GM20000 (cell line): ENCODE measurements around the gene RNU7-1.

Experiments used
- DNase-seq: peaks from one replicate; pipeline ENCODE4 v3.0.0; 2012; ENCODE audit warnings: low spot score
- TF ChIP-seq, protein P1 (sequence below): IDR thresholded peaks from 2 replicates; pipeline ENCODE4 v1.5.1; 2012; ENCODE audit warnings: mild to moderate bottlenecking, control low read depth; ENCODE audit errors: extremely low read depth, missing control alignments

RNU7-1 gene

DNA sequence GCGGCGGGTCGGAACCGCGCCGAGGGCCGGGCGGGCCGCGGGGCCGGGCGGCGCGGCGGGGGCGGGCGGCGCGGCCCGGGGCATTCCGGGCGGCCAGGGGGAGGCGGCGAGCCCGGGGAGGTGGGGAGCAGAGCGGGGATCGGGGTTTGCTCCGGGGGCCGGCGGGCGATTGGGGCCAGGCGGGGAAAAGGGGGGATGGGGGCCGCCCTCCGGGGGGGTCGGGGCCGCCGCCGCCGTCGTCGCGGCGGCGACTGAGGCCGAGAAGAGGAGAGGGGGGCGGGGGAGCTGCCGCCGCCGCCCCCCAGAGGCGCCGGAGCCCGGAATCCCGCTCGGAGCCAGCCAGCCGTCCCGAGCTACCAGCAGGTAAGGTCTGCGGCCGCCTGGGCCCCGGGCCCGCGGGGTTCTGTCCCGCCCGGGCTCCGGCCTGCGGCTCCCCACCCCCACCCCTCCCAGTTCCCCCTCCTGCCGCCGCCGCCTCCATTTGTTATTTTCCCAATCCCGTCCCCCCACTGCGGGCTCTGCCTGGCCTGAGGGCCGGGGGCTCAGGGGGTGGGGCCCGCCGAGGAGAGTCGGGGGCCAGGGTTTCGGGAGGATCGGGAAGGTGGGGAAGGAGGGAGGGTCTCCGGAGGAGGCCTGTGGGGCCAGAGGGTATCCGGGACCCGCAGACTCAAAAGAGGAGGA, 15.5 kb upstream of the RNU7-1 start:
- TF ChIP-seq, protein P1, sequence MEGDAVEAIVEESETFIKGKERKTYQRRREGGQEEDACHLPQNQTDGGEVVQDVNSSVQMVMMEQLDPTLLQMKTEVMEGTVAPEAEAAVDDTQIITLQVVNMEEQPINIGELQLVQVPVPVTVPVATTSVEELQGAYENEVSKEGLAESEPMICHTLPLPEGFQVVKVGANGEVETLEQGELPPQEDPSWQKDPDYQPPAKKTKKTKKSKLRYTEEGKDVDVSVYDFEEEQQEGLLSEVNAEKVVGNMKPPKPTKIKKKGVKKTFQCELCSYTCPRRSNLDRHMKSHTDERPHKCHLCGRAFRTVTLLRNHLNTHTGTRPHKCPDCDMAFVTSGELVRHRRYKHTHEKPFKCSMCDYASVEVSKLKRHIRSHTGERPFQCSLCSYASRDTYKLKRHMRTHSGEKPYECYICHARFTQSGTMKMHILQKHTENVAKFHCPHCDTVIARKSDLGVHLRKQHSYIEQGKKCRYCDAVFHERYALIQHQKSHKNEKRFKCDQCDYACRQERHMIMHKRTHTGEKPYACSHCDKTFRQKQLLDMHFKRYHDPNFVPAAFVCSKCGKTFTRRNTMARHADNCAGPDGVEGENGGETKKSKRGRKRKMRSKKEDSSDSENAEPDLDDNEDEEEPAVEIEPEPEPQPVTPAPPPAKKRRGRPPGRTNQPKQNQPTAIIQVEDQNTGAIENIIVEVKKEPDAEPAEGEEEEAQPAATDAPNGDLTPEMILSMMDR = no peak
- DNase-seq = peak; percentile 73

DNA sequence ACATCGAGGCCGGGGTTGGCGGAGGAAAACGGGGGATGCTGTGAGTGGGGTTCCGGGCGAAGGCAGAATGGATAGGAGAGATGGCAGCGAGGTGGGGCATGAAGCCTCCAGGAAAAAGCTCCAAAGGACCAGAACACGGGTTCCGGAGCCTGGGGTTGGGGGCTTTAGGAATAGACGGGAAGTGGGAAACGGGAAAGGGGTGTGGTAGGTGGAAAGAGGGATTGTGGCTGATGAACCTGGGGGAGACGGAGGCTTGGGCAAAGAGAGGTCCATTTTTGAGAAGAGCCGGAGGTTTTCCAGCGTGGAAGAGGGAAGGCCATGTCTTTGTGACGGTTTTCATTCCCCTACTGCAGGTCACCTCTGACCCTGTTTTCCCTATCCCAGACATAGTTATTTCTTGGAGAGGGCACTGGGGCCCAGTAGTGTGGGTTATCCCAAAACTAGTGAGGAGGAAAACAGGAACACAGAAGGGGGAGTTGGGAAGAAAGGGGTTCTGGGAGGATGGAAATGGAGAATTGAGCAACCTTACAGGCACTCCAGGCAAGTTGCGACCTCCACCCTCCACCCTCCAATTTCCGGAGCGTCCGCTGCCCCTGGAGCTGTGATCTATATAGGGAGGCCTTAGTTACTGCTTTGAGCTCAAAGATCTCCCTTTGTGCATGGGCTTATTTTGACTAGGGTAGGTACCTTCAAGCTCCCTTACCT, 14.8 kb upstream of the RNU7-1 start:
- TF ChIP-seq, protein P1 = no peak
- DNase-seq = no peak

DNA sequence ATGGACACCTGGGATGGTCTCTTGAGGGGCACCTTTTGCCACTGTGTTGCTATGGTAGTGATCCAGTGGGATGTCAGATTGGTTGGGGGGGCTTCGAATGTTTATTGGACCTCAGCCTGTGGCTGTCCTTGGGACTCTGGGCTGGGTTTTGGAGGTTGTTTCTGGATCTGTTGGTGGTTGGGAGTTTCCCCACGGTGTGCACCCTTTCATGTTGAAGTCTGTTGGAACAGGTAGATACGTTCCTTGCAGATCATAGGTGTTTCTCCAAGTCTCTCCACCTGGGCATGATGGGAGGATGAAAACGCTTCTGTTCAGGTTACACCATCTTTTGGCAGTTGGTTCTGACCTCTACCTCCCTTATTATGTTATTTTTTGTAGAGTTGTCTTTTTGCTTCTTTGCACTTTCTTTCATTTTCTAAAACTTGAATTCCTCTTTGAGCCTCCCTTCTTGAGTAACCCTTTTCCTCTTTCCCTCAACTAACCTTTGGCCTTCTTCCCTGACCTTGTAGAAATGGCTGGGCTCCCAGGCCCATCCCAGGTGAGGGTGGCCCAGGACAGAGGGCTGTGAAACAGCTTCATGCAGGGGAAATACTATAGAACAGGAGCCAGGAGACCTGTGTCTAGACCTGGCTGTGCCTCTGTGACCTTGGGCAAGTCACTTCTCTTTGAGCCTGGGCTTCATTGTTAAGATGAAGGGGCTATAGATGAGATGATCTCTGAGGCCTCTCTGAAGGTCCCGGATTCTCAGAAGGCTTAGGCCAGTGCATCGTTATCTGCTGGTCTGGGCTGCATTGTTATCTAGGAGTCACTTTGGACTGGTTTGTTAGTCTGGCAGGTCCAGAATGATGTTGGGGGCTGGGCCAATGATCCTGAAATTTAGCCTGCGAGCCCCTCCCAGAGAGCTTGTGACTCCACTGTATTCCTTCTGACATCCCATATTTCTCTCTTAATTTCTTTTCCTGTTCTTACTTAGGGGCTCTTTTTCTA, 13.9 kb upstream of the RNU7-1 start:
- no peak for DNase-seq
- TF ChIP-seq, protein P1 = no peak

DNA sequence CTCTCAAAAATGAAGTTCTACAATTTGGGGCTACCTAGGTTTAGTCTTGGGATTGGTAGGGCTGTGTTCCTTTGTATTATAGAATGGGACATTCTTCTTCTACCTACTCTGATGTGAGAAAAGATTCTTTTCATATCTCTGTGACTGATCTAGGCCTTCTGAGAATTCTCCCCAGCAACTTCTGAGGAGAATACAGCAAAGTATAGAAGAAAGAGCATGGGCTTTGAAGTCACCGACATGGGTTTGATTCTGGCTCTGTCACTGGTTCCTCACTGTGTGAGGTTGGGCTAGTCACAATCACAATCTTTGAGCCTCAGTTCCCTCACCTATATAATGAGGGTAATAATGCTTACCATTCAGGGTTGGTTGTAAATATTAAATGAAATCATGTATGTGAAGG, 10.8 kb upstream of the RNU7-1 start:
- TF ChIP-seq, protein P1 = no peak
- no peak for DNase-seq

DNA sequence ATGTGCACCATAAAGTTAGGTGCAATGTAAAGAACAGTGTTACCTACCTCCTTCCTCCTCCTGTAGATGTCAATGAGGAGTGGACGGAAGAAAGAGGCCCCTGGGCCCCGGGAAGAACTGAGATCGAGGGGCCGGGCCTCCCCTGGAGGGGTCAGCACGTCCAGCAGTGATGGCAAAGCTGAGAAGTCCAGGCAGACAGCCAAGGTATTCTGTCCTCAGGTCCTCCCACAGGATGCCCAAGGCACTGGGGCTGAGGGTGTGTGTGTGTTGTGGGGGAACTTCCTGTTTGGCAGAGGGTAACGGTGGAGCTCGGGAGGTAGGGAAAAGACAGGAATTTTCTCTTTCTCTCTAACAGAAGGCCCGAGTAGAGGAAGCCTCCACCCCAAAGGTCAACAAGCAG, 9.5 kb upstream of the RNU7-1 start:
- TF ChIP-seq, protein P1 = no peak
- no peak for DNase-seq

DNA sequence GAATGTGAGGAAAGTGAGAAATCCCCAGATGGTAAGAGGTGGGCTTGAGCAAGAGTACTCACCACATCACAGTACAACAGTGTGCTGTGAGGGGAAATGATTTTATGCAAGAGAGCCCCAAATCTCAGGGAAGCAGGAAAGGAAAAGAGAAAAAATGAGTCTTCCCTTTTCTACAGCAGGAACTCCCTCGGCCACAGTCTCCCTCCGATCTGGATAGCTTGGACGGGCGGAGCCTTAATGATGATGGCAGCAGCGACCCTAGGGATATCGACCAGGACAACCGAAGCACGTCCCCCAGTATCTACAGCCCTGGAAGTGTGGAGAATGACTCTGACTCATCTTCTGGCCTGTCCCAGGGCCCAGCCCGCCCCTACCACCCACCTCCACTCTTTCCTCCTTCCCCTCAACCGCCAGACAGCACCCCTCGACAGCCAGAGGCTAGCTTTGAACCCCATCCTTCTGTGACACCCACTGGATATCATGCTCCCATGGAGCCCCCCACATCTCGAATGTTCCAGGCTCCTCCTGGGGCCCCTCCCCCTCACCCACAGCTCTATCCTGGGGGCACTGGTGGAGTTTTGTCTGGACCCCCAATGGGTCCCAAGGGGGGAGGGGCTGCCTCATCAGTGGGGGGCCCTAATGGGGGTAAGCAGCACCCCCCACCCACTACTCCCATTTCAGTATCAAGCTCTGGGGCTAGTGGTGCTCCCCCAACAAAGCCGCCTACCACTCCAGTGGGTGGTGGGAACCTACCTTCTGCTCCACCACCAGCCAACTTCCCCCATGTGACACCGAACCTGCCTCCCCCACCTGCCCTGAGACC, 8.0 kb upstream of the RNU7-1 start:
- DNase-seq = no peak
- TF ChIP-seq, protein P1 = no peak
